Ishikawa (cell line): ENCODE data around the gene ZZZ3.

Experiments used
- CEBPB ChIP-seq: IDR thresholded peaks from 2 replicates; pipeline ENCODE4 v1.6.1; 2012
- CREB1 ChIP-seq: IDR thresholded peaks from 2 replicates; pipeline ENCODE4 v1.6.1; 2012; ENCODE audit warnings: low read depth
- EGR1 ChIP-seq: IDR thresholded peaks from 2 replicates; pipeline ENCODE4 v1.6.1; 2012
- EP300 ChIP-seq: IDR thresholded peaks from 2 replicates; pipeline ENCODE4 v1.6.1; 2012; ENCODE audit warnings: borderline replicate concordance
- FOXM1 ChIP-seq: IDR thresholded peaks from 2 replicates; pipeline ENCODE4 v1.6.1; 2012; ENCODE audit warnings: low read depth, borderline replicate concordance
- NFIC ChIP-seq: IDR thresholded peaks from 2 replicates; pipeline ENCODE4 v1.6.1; 2012
- RAD21 ChIP-seq: IDR thresholded peaks from 2 replicates; pipeline ENCODE4 v1.6.1; 2012; ENCODE audit warnings: low read depth
- TAF1 ChIP-seq: IDR thresholded peaks from 2 replicates; pipeline ENCODE4 v1.6.1; 2012; ENCODE audit warnings: low read depth, mild to moderate bottlenecking
- TCF12 ChIP-seq: IDR thresholded peaks from 2 replicates; pipeline ENCODE4 v1.6.1; 2012; ENCODE audit warnings: low read depth
- TEAD4 ChIP-seq: IDR thresholded peaks from 2 replicates; pipeline ENCODE4 v1.6.1; 2012
- YY1 ChIP-seq: IDR thresholded peaks from 2 replicates; pipeline ENCODE4 v1.6.1; 2012; ENCODE audit warnings: low read depth
- ZBTB7A ChIP-seq: IDR thresholded peaks from 2 replicates; pipeline ENCODE4 v1.6.1; 2012; ENCODE audit warnings: low read depth
- TF ChIP-seq, protein P1 (sequence below): IDR thresholded peaks from 2 replicates; pipeline ENCODE4 v1.6.1; 2012; ENCODE audit warnings: low read depth, mild to moderate bottlenecking
- TF ChIP-seq, protein P2 (sequence below): IDR thresholded peaks from 2 replicates; pipeline ENCODE4 v1.6.1; 2012
- TF ChIP-seq, protein P3 (sequence below): IDR thresholded peaks from 2 replicates; pipeline ENCODE4 v1.6.1; 2012

The ZZZ3 gene

DNA sequence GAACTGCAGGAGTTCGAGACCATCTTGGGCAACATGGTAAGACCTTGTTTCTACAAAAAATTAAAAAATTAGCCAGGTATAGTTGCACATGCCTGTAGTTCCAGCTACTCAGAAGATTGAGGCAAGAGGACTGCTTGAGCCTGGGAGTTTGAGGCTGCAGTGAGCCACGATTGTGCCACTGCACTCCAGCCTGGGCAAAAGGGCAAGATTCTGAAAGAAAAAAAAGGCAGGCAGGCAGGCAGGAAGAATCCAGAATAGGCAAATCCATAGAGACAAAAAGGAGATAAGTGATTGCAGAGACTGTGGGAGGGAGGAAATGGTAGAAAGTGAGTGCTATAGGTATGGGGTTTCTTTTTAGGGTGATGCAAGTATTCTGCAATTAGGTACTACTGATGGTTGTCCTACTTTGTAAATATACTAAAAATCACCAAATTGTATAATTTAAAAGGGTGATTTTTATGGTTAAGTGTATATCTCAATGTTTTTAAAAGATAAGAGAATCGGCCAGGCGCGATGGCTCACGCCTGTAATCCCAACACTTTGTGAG lies 29.4 kb downstream of the ZZZ3 start:
- no peak for TF ChIP-seq EGR1
- TF ChIP-seq CREB1, result no peak
- TF ChIP-seq, protein P1, sequence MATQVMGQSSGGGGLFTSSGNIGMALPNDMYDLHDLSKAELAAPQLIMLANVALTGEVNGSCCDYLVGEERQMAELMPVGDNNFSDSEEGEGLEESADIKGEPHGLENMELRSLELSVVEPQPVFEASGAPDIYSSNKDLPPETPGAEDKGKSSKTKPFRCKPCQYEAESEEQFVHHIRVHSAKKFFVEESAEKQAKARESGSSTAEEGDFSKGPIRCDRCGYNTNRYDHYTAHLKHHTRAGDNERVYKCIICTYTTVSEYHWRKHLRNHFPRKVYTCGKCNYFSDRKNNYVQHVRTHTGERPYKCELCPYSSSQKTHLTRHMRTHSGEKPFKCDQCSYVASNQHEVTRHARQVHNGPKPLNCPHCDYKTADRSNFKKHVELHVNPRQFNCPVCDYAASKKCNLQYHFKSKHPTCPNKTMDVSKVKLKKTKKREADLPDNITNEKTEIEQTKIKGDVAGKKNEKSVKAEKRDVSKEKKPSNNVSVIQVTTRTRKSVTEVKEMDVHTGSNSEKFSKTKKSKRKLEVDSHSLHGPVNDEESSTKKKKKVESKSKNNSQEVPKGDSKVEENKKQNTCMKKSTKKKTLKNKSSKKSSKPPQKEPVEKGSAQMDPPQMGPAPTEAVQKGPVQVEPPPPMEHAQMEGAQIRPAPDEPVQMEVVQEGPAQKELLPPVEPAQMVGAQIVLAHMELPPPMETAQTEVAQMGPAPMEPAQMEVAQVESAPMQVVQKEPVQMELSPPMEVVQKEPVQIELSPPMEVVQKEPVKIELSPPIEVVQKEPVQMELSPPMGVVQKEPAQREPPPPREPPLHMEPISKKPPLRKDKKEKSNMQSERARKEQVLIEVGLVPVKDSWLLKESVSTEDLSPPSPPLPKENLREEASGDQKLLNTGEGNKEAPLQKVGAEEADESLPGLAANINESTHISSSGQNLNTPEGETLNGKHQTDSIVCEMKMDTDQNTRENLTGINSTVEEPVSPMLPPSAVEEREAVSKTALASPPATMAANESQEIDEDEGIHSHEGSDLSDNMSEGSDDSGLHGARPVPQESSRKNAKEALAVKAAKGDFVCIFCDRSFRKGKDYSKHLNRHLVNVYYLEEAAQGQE, result no peak
- TF ChIP-seq, protein P2, sequence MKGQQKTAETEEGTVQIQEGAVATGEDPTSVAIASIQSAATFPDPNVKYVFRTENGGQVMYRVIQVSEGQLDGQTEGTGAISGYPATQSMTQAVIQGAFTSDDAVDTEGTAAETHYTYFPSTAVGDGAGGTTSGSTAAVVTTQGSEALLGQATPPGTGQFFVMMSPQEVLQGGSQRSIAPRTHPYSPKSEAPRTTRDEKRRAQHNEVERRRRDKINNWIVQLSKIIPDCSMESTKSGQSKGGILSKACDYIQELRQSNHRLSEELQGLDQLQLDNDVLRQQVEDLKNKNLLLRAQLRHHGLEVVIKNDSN, result no peak
- TF ChIP-seq EP300, result no peak
- TF ChIP-seq, protein P3, sequence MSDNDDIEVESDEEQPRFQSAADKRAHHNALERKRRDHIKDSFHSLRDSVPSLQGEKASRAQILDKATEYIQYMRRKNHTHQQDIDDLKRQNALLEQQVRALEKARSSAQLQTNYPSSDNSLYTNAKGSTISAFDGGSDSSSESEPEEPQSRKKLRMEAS, result no peak
- no peak for TF ChIP-seq TAF1
- TF ChIP-seq ZBTB7A, result no peak
- TF ChIP-seq NFIC, result no peak
- TF ChIP-seq FOXM1, result no peak
- no peak for TF ChIP-seq RAD21
- no peak for TF ChIP-seq TEAD4
- TF ChIP-seq TCF12, result no peak
- TF ChIP-seq CEBPB, result no peak
- no peak for TF ChIP-seq YY1

DNA sequence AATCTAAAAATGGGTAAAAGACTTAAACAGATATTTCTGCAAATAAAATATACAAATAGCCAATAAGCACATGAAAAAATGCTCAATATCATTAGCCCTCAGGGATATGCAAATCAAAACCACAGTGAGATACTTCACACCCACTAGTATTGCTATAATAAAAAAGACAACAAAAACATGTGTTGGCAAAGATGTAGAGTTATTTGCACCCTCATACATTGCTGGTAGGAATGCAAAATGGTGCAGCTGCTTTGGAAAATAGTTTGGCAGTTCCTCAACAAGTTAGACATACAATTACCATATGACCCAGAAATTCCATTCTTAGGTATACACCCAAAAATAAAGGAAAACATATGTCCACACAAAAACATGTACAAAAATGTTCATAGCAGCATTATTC lies 30.2 kb downstream of the ZZZ3 start:
- TF ChIP-seq CREB1 (no peak), CEBPB (no peak), TAF1 (no peak), TEAD4 (no peak), ZBTB7A (no peak), YY1 (no peak), EP300 (no peak)
- TF ChIP-seq, protein P3, result no peak
- TF ChIP-seq, protein P1, result no peak
- TF ChIP-seq, protein P2, result no peak

DNA sequence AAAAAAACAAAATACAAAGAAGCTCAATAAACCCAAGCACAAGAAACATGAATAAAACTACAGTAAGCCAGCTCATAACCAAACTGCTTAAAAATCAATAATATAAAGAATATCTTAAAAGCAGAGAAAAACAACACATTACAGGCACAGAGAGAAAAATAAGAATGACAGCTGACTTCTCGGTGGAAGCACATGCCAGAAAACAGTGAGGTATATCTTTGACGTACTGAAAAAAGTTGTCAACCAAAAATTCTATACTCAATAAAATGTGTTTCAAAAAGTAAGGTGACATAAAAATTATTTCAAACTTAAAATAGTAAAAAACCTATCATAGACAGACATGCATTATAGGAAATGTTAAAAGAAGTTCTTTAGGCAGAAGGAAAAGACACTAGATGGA lies 33.3 kb downstream of the ZZZ3 start:
- no peak for TF ChIP-seq CEBPB
- TF ChIP-seq EGR1, result no peak
- no peak for TF ChIP-seq TEAD4
- TF ChIP-seq CREB1, result no peak
- TF ChIP-seq, protein P2, result no peak
- TF ChIP-seq, protein P1, result no peak
- TF ChIP-seq, protein P3, result no peak
- no peak for TF ChIP-seq EP300
- no peak for TF ChIP-seq ZBTB7A
- no peak for TF ChIP-seq NFIC
- TF ChIP-seq RAD21, result no peak
- TF ChIP-seq YY1, result no peak
- no peak for TF ChIP-seq TAF1
- no peak for TF ChIP-seq TCF12
- no peak for TF ChIP-seq FOXM1

DNA sequence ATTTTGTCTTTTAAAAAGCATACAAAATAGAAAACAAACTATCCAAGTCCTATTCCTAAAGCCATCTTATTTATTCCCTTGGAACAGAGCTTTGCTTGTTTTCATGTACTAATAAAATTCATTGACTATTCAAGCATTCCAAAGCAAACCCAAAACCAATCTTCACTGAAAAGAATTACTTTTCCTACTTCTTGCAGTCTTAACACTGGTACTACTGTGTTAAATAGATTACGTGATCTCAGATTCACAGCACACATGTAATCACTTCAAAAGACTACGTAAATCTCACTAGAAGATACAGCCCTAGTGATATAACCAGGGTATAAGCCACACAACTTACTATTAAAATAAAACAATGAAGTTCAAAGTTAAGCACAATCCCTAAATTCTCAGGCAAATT lies 39.0 kb downstream of the ZZZ3 start:
- TF ChIP-seq TAF1 (no peak), CREB1 (no peak), NFIC (no peak), ZBTB7A (no peak), FOXM1 (no peak), TEAD4 (no peak), TCF12 (no peak), RAD21 (no peak), YY1 (no peak), EGR1 (no peak), CEBPB (no peak), EP300 (no peak)
- TF ChIP-seq, protein P3, result no peak
- TF ChIP-seq, protein P1, result no peak
- TF ChIP-seq, protein P2, result no peak
